GM23338 (cell line): Measurements from ENCODE around the gene NOLC1. TPM values are rescaled to one million over a fixed set of nuclear protein-coding genes. Genes with fewer than 3 reads are reported as not detected.

Source experiments
- ATAC-seq: fragments of 200-7000 bp; cut with Tn5 transposase; 3 replicates; pipeline ENCODE4 v1.9.1; 2020
- DNase-seq: peaks from one replicate; pipeline ENCODE4 v3.0.0-alpha.2; 2015; ENCODE audit warnings: low spot score
- H2AFZ ChIP-seq: fragments of 200-600 bp; sonication (generic); 2 replicates; pipeline ENCODE4 v1.8.0; 2016; ENCODE audit warnings: antibody characterized with exemption, mild to moderate bottlenecking, moderate library complexity
- H3F3A ChIP-seq: fragments of 200-600 bp; sonication (generic); replicated peaks from 2 replicates; pipeline ENCODE4 v1.8.0; 2017; ENCODE audit warnings: antibody characterized with exemption, mixed run types, low read depth
- H3K27ac ChIP-seq: fragments of 200-600 bp; sonication (generic); 2 replicates; pipeline ENCODE4 v1.6.1; 2016; ENCODE audit warnings: low read depth
- H3K27me3 ChIP-seq: fragments of 200-600 bp; sonication (generic); 2 replicates; pipeline ENCODE4 v1.8.0; 2016; ENCODE audit warnings: mild to moderate bottlenecking, mixed run types, moderate library complexity; ENCODE audit not compliant: insufficient read depth
- H3K36me3 ChIP-seq: fragments of 200-600 bp; sonication (generic); 2 replicates; pipeline ENCODE4 v1.8.0; 2016; ENCODE audit warnings: mild to moderate bottlenecking; ENCODE audit not compliant: insufficient read depth
- H3K4me1 ChIP-seq: fragments of 200-600 bp; sonication (generic); 2 replicates; pipeline ENCODE4 v1.8.0; 2016; ENCODE audit warnings: mild to moderate bottlenecking, moderate library complexity; ENCODE audit not compliant: insufficient read depth
- H3K4me2 ChIP-seq: fragments of 200-600 bp; sonication (generic); 2 replicates; pipeline ENCODE4 v1.7.1; 2017; ENCODE audit warnings: mixed run types
- H3K4me3 ChIP-seq: fragments of 200-600 bp; sonication (generic); 2 replicates; pipeline ENCODE4 v1.6.1; 2016; ENCODE audit warnings: mixed run types
- H3K79me2 ChIP-seq: fragments of 200-600 bp; sonication (generic); replicated peaks from 2 replicates; pipeline ENCODE4 v1.8.0; 2017; ENCODE audit warnings: mild to moderate bottlenecking; ENCODE audit not compliant: insufficient read depth
- H3K9me2 ChIP-seq: fragments of 200-600 bp; sonication (generic); 2 replicates; pipeline ENCODE4 v1.8.0; 2017; ENCODE audit not compliant: insufficient read depth
- H4K20me1 ChIP-seq: fragments of 200-600 bp; sonication (generic); replicated peaks from 2 replicates; pipeline ENCODE4 v1.8.0; 2017; ENCODE audit warnings: mild to moderate bottlenecking; ENCODE audit not compliant: insufficient read depth
- H3K27ac Mint-ChIP-seq: 2 replicates; pipeline ENCODE4 v1.8.0; 2020; ENCODE audit warnings: inconsistent platforms, mild to moderate bottlenecking, moderate library complexity, mixed read lengths
- H3K27me3 Mint-ChIP-seq: 3 replicates; pipeline ENCODE4 v1.8.0; 2022; ENCODE audit warnings: low read depth, mild to moderate bottlenecking, moderate library complexity, mixed read lengths, inconsistent platforms; ENCODE audit not compliant: insufficient read depth, poor library complexity
- H3K36me3 Mint-ChIP-seq: 3 replicates; pipeline ENCODE4 v1.8.0; 2021; ENCODE audit warnings: low read depth, mild to moderate bottlenecking, inconsistent platforms, moderate library complexity, mixed read lengths
- H3K4me1 Mint-ChIP-seq: 3 replicates; pipeline ENCODE4 v1.8.0; 2020; ENCODE audit warnings: mild to moderate bottlenecking, inconsistent platforms, mixed read lengths
- H3K4me3 Mint-ChIP-seq: 3 replicates; pipeline ENCODE4 v1.8.0; 2021; ENCODE audit warnings: moderate library complexity, mild to moderate bottlenecking, inconsistent platforms, mixed read lengths
- H3K9me3 Mint-ChIP-seq: 3 replicates; pipeline ENCODE4 v1.8.0; 2020; ENCODE audit warnings: moderate library complexity, mild to moderate bottlenecking, inconsistent platforms, mixed read lengths
- CREB1 ChIP-seq: fragments of 250-450 bp; sonication (Bioruptor Pico); IDR thresholded peaks from 2 replicates; pipeline ENCODE4 v1.5.0; 2020; ENCODE audit warnings: low read depth, mild to moderate bottlenecking, moderate library complexity
- CTCF ChIP-seq, 2 experiments: fragments of 200-600 bp in 1 of 2; sonication (generic) in 1 of 2; conservative IDR thresholded peaks; 2 replicates each; pipeline versions ENCODE4 v1.5.1 to v1.6.1; 2016 to 2017; ENCODE audit warnings: antibody characterized with exemption in 2 of 2, low read depth in 2 of 2, mild to moderate bottlenecking in 2 of 2, moderate library complexity in 1 of 2
- ETS1 ChIP-seq: IDR thresholded peaks from 2 replicates; pipeline ENCODE4 v1.6.1; 2016; ENCODE audit warnings: antibody characterized with exemption
- EZH2 ChIP-seq: fragments of 200-600 bp; sonication (generic); IDR thresholded peaks from one replicate; pipeline ENCODE4 v1.8.0; 2017; ENCODE audit warnings: antibody characterized with exemption, mild to moderate bottlenecking, low read depth; ENCODE audit not compliant: unreplicated experiment
- EZH2phosphoT487 ChIP-seq: fragments of 200-600 bp; sonication (generic); IDR thresholded peaks from one replicate; pipeline ENCODE4 v1.8.1; 2018; ENCODE audit warnings: antibody characterized with exemption; ENCODE audit not compliant: unreplicated experiment
- JUNB ChIP-seq: IDR thresholded peaks from one replicate; pipeline ENCODE4 v1.6.1; 2016; ENCODE audit warnings: antibody characterized with exemption; ENCODE audit not compliant: unreplicated experiment
- NANOG ChIP-seq: IDR thresholded peaks from 2 replicates; pipeline ENCODE4 v1.6.1; 2016; ENCODE audit warnings: antibody characterized with exemption, borderline replicate concordance
- POLR2AphosphoS5 ChIP-seq: IDR thresholded peaks from 2 replicates; pipeline ENCODE4 v1.6.1; 2016; ENCODE audit warnings: antibody characterized with exemption, low read depth
- REST ChIP-seq: IDR thresholded peaks from one replicate; pipeline ENCODE4 v1.6.1; 2018; ENCODE audit warnings: antibody characterized with exemption; ENCODE audit not compliant: unreplicated experiment
- STAT1 ChIP-seq: IDR thresholded peaks from one replicate; pipeline ENCODE4 v1.6.1; 2016; ENCODE audit warnings: antibody characterized with exemption; ENCODE audit not compliant: unreplicated experiment
- ZNF114 ChIP-seq: fragments of 250-450 bp; sonication (Bioruptor Pico); IDR thresholded peaks from 2 replicates; pipeline ENCODE4 v1.5.0; 2020; ENCODE audit warnings: mild to moderate bottlenecking, moderate library complexity
- ZNF331 ChIP-seq: fragments of 250-450 bp; sonication (Bioruptor Pico); IDR thresholded peaks from 2 replicates; pipeline ENCODE4 v1.5.0; 2020; ENCODE audit warnings: low read depth, mild to moderate bottlenecking, moderate library complexity
- polyA plus RNA-seq: library from polyadenylated mRNA; unstranded; fragments of >200 nt; fragmentation: Nextera tagmentation; extraction: Ambion mirVana; gene quantifications from 2 replicates; pipeline ENCODE4 v1.2.1, GENCODE V29; 2016
- total RNA-seq: library from RNA; depleted of rRNA; stranded (reverse); fragments of >200 nt; shearing (Covaris generic); gene quantifications from 2 replicates; pipeline ENCODE4 v1.2.3, GENCODE V29; 2014

NOLC1 gene
- total and polyA plus RNA-seq, 2 experiments from 2014 or later: 126 to 178 TPM

- TF ChIP-seq STAT1 (no peak), CTCF (conservative IDR thresholded peaks at IDR 0.05; ENCODE audit: low read depth in 2 of 2) (no peak)
These were observed 43.2 kb downstream of the NOLC1 start (continued) for GRCh38 chr10:102195296-102195870.

- DNase-seq (no peak), ATAC-seq (no peak)
- Mint-ChIP-seq H3K9me3 (peaks cover 48% of the 10 kb centered on the region), H3K27ac (no peak overlapping the region), H3K4me3 (no peak overlapping the region), H3K27me3 (no peaks in the 10 kb centered on the region), H3K4me1 (no peaks in the 10 kb centered on the region), H3K36me3 (peaks cover 8% of the 10 kb centered on the region; the same call in 1 of the 3 replicates)
- Histone ChIP-seq H3K27me3 (no peaks in the 10 kb centered on the region), H3K9me2 (no peaks in the 10 kb centered on the region), H3K27ac (no peak overlapping the region), H3F3A (no peaks in the 10 kb centered on the region), H3K4me3 (no peak overlapping the region), H4K20me1 (no peaks in the 10 kb centered on the region), H3K4me1 (no peaks in the 10 kb centered on the region), H3K79me2 (no peaks in the 10 kb centered on the region), H3K36me3 (no peaks in the 10 kb centered on the region), H2AFZ (no peak overlapping the region), H3K4me2 (no peak overlapping the region)
- TF ChIP-seq CREB1 (CRISPR knock-in tag) (no peak), EZH2 (no peak)
These were observed 44.7 kb downstream of the NOLC1 start for GRCh38 chr10:102196893-102197292.

- Histone ChIP-seq H3K79me2 (no peaks in the 10 kb centered on the region), H3K4me2 (no peak overlapping the region), H3K4me1 (no peaks in the 10 kb centered on the region), H3K4me3 (no peak overlapping the region), H4K20me1 (no peaks in the 10 kb centered on the region), H2AFZ (no peak overlapping the region), H3F3A (no peaks in the 10 kb centered on the region), H3K27ac (no peak overlapping the region), H3K27me3 (no peaks in the 10 kb centered on the region), H3K9me2 (no peaks in the 10 kb centered on the region), H3K36me3 (no peaks in the 10 kb centered on the region)
- H3K36me3 Mint-ChIP-seq: peaks cover 8% of the 10 kb centered on the region; the same call in 1 of the 3 replicates
- H3K4me3 Mint-ChIP-seq: no peak overlapping the region
- no peak for DNase-seq
- H3K27ac Mint-ChIP-seq: no peak overlapping the region
- peaks cover 55% of the 10 kb centered on the region for H3K9me3 Mint-ChIP-seq
- H3K27me3 Mint-ChIP-seq: no peaks in the 10 kb centered on the region
- H3K4me1 Mint-ChIP-seq: no peaks in the 10 kb centered on the region
- ATAC-seq: no peak
- TF ChIP-seq POLR2AphosphoS5 (no peak), ETS1 (no peak), ZNF331 (CRISPR knock-in tag) (no peak), EZH2phosphoT487 (no peak), CREB1 (CRISPR knock-in tag) (no peak), STAT1 (no peak), NANOG (no peak), EZH2 (no peak), REST (no peak), CTCF (conservative IDR thresholded peaks at IDR 0.05; ENCODE audit: low read depth in 2 of 2) (no peak), JUNB (no peak), ZNF114 (CRISPR knock-in tag) (no peak)
These were observed 45.8 kb downstream of the NOLC1 start for GRCh38 chr10:102198027-102198426.
